GM12874 (cell line): ENCODE data around the gene SRMS.

Source experiments
- CTCF ChIP-seq: IDR thresholded peaks from 2 replicates; pipeline ENCODE4 v1.5.1; 2011; ENCODE audit warnings: low read depth, mild to moderate bottlenecking, control low read depth, low read length, moderate library complexity; ENCODE audit not compliant: insufficient read depth

The SRMS gene

GRCh38 chr20:63555661-63556381 lies 8.3 kb upstream of the SRMS start:
- TF ChIP-seq CTCF, result no peak

GRCh38 chr20:63554361-63555278 lies 7.1 kb upstream of the SRMS start:
- no peak for TF ChIP-seq CTCF

GRCh38 chr20:63553933-63554290 lies 6.4 kb upstream of the SRMS start, which contains the start of gene FNDC11:
FNDC11 (plus strand) TSS chr20:63554159; CDS start chr20:63555664, 1,505 bp downstream.
- no peak for TF ChIP-seq CTCF

- no peak for TF ChIP-seq CTCF
These were observed 5.8 kb upstream of the SRMS start for GRCh38 chr20:63553251-63553932.

GRCh38 chr20:63552481-63553249 lies 5.1 kb upstream of the SRMS start:
- TF ChIP-seq CTCF, result no peak

- TF ChIP-seq CTCF, result no peak
These were observed 3.5 kb upstream of the SRMS start for GRCh38 chr20:63551068-63551467.
